ENCODE measurements around the gene BZW1. TPM values are rescaled to one million over a fixed set of nuclear protein-coding genes. Genes with fewer than 3 reads are reported as not detected.

The BZW1 gene
- total RNA-seq (100 to 1,000 TPM; 169 to 189 TPM), polyA plus RNA-seq (100 to 1,000 TPM in 1 of 2 donors, 10 to 100 TPM in 1; 63.0 to 154 TPM)

DNA sequence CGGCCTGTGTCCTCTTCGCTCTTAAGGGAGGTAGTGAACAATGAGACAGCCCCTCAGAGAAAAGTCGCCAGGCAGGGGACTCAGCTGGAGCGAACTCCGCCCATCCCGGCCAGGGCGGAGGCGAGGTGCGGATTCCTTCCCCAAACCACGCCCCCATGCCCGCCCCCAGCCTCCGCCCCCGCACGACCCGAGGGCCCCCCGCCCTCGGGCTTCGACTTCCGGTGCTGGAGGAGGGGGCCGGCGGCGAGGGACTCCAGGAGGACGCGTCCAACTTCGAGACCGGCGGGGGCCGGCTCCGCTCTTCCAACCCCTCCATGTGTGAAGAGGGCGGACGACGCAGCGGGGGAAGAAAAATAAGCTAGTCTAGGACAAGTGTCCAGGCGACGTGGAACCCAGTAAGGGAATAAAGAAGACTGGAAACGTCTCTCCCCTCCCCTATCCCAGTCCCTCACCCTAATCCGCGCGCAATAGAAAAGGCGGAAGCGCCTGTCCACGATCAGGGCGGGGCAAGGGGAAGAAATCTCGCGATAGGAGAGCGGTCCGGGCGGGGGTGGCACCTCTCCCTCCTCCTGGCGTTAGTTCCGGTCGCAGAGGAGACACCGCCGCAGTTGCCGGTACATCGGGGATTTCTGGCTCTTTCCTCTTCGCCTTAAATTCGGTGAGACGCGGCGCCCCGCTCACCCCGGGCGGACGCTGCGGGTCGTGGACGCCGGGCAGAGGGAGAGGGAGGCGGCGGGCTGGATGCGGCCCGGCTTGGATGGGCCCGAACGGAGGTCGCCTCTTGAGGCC is at the start of gene BZW1:
BZW1 (plus strand) TSS at position 578 of the 789 bp plus-strand sequence. CDS start 1,308 bp downstream, outside the sequence.
- peak within 1 kb of the TSS; percentile 97 for H3K27ac ChIP-seq (ENCODE audit: low read depth in 1 of 2, low read length in 2 of 2)
- no peaks in the 10 kb centered on the region for H3K9me3 ChIP-seq (ENCODE audit: control insufficient read depth in 4 of 4, low read length in 3 of 4)
- H3K9ac ChIP-seq (ENCODE audit: low read depth in 1 of 2, low read length in 2 of 2), result peak within 1 kb of the TSS; percentile 63 to 93
- peak within 1 kb of the TSS; percentile 84 to 98 (median 89) for H3K4me3 ChIP-seq (ENCODE audit: low read depth in 1 of 3, low read length in 3 of 3)
- peaks cover 2 to 28% (median 24%) of the 10 kb centered on the region in 4 donors for H3K36me3 ChIP-seq (ENCODE audit: control insufficient read depth in 4 of 4, insufficient read depth in 3 of 4, low read depth in 1 of 4, low read length in 3 of 4)
- WGBS, result under 1% methylated on average over 75 of the region's 75 CpGs
- TF ChIP-seq, protein P1, sequence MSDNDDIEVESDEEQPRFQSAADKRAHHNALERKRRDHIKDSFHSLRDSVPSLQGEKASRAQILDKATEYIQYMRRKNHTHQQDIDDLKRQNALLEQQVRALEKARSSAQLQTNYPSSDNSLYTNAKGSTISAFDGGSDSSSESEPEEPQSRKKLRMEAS (IDR thresholded peaks at IDR 0.05), result peak; percentile 59
- TF ChIP-seq GABPA (IDR thresholded peaks at IDR 0.05 in 1 of 2, conservative IDR thresholded peaks at IDR 0.05 in 1 of 2) (peak; percentile 54 to 88), YY1 (IDR thresholded peaks at IDR 0.05) (peak; percentile 73), TAF1 (conservative IDR thresholded peaks at IDR 0.05) (no peak), RXRA (IDR thresholded peaks at IDR 0.05) (peak; percentile 22 to 35), HNF4A (conservative IDR thresholded peaks at IDR 0.05) (no peak), SP1 (IDR thresholded peaks at IDR 0.05) (peak; percentile 68), HNF4G (IDR thresholded peaks at IDR 0.05) (no peak), EGR1 (IDR thresholded peaks at IDR 0.05; ENCODE audit: low read depth in 2 of 2) (peak; percentile 95 to 96), RAD21 (IDR thresholded peaks at IDR 0.05) (peak; percentile 9 to 31), FOXA2 (IDR thresholded peaks at IDR 0.05) (no peak), JUND (IDR thresholded peaks at IDR 0.05) (peak in 1 of 2 donors; percentile 27)
- TF ChIP-seq, protein P2, sequence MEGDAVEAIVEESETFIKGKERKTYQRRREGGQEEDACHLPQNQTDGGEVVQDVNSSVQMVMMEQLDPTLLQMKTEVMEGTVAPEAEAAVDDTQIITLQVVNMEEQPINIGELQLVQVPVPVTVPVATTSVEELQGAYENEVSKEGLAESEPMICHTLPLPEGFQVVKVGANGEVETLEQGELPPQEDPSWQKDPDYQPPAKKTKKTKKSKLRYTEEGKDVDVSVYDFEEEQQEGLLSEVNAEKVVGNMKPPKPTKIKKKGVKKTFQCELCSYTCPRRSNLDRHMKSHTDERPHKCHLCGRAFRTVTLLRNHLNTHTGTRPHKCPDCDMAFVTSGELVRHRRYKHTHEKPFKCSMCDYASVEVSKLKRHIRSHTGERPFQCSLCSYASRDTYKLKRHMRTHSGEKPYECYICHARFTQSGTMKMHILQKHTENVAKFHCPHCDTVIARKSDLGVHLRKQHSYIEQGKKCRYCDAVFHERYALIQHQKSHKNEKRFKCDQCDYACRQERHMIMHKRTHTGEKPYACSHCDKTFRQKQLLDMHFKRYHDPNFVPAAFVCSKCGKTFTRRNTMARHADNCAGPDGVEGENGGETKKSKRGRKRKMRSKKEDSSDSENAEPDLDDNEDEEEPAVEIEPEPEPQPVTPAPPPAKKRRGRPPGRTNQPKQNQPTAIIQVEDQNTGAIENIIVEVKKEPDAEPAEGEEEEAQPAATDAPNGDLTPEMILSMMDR (IDR thresholded peaks at IDR 0.05; ENCODE audit: low read depth, low read length, missing input control), result no peak
- TF ChIP-seq, protein P3, sequence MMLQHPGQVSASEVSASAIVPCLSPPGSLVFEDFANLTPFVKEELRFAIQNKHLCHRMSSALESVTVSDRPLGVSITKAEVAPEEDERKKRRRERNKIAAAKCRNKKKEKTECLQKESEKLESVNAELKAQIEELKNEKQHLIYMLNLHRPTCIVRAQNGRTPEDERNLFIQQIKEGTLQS (IDR thresholded peaks at IDR 0.05), result no peak
- TF ChIP-seq, protein P4, sequence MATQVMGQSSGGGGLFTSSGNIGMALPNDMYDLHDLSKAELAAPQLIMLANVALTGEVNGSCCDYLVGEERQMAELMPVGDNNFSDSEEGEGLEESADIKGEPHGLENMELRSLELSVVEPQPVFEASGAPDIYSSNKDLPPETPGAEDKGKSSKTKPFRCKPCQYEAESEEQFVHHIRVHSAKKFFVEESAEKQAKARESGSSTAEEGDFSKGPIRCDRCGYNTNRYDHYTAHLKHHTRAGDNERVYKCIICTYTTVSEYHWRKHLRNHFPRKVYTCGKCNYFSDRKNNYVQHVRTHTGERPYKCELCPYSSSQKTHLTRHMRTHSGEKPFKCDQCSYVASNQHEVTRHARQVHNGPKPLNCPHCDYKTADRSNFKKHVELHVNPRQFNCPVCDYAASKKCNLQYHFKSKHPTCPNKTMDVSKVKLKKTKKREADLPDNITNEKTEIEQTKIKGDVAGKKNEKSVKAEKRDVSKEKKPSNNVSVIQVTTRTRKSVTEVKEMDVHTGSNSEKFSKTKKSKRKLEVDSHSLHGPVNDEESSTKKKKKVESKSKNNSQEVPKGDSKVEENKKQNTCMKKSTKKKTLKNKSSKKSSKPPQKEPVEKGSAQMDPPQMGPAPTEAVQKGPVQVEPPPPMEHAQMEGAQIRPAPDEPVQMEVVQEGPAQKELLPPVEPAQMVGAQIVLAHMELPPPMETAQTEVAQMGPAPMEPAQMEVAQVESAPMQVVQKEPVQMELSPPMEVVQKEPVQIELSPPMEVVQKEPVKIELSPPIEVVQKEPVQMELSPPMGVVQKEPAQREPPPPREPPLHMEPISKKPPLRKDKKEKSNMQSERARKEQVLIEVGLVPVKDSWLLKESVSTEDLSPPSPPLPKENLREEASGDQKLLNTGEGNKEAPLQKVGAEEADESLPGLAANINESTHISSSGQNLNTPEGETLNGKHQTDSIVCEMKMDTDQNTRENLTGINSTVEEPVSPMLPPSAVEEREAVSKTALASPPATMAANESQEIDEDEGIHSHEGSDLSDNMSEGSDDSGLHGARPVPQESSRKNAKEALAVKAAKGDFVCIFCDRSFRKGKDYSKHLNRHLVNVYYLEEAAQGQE (IDR thresholded peaks at IDR 0.05), result peak; percentile 33
- TF ChIP-seq, protein P5, sequence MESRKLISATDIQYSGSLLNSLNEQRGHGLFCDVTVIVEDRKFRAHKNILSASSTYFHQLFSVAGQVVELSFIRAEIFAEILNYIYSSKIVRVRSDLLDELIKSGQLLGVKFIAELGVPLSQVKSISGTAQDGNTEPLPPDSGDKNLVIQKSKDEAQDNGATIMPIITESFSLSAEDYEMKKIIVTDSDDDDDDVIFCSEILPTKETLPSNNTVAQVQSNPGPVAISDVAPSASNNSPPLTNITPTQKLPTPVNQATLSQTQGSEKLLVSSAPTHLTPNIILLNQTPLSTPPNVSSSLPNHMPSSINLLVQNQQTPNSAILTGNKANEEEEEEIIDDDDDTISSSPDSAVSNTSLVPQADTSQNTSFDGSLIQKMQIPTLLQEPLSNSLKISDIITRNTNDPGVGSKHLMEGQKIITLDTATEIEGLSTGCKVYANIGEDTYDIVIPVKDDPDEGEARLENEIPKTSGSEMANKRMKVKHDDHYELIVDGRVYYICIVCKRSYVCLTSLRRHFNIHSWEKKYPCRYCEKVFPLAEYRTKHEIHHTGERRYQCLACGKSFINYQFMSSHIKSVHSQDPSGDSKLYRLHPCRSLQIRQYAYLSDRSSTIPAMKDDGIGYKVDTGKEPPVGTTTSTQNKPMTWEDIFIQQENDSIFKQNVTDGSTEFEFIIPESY (IDR thresholded peaks at IDR 0.05), result peak; percentile 99
- peak; percentile 95 for DNase-seq (ENCODE audit: low spot score)
- peaks cover 0 to 37% (median 21%) of the 10 kb centered on the region in 4 donors for H3K4me1 ChIP-seq (ENCODE audit: control insufficient read depth in 4 of 4, insufficient read depth in 4 of 4, low read length in 3 of 4)
- H3K27me3 ChIP-seq (ENCODE audit: control insufficient read depth in 4 of 4, insufficient read depth in 4 of 4, low read length in 3 of 4), result no peaks in the 10 kb centered on the region

Measured in liver (tissue), 9 donors.